Neural cell (in vitro differentiated cells): ENCODE measurements around the gene DMTF1. TPM values are rescaled to one million over a fixed set of nuclear protein-coding genes. Genes with fewer than 3 reads are reported as not detected.

ENCODE experiments used
- H2AFZ ChIP-seq: fragments of 200-600, 300-800 bp; sonication (generic), shearing (Covaris generic); 2 replicates; pipeline ENCODE4 v1.6.0; 2014; ENCODE audit warnings: low read depth, mild to moderate bottlenecking, antibody characterized with exemption, low read length, moderate library complexity
- H3F3A ChIP-seq: fragments of 200-600 bp; shearing (Covaris generic); 2 replicates; pipeline ENCODE4 v1.6.1; 2016; ENCODE audit warnings: mild to moderate bottlenecking, moderate library complexity, mixed read lengths, antibody characterized with exemption, low read length; ENCODE audit not compliant: insufficient read depth, poor library complexity, severe bottlenecking
- H3K27ac ChIP-seq: fragments of 200-600, 300-800 bp; sonication (generic), shearing (Covaris generic); 2 replicates; pipeline ENCODE4 v1.5.1; 2014; ENCODE audit warnings: mild to moderate bottlenecking, low read length, moderate library complexity
- H3K27me3 ChIP-seq: fragments of 300-800, 200-600 bp; sonication (generic), shearing (Covaris generic); 2 replicates; pipeline ENCODE4 v1.6.0; 2014; ENCODE audit warnings: mild to moderate bottlenecking, low read depth, low read length, moderate library complexity; ENCODE audit not compliant: insufficient read depth
- H3K36me3 ChIP-seq: fragments of 300-800, 200-600 bp; sonication (generic), shearing (Covaris generic); 2 replicates; pipeline ENCODE4 v1.5.1; 2014; ENCODE audit warnings: mild to moderate bottlenecking, antibody characterized with exemption, low read length, moderate library complexity; ENCODE audit not compliant: insufficient read depth
- H3K4me2 ChIP-seq: fragments of 300-800, 200-600 bp; sonication (generic), shearing (Covaris generic); 2 replicates; pipeline ENCODE4 v1.6.0; 2014; ENCODE audit warnings: mild to moderate bottlenecking, low read length
- H3K4me3 ChIP-seq: fragments of 300-800, 200-600 bp; sonication (generic), shearing (Covaris generic); 2 replicates; pipeline ENCODE4 v1.5.1; 2014; ENCODE audit warnings: mild to moderate bottlenecking, low read length, moderate library complexity
- H3K79me2 ChIP-seq: fragments of 200-600 bp; shearing (Covaris generic); replicated peaks from 2 replicates; pipeline ENCODE4 v1.6.0; 2014; ENCODE audit warnings: mild to moderate bottlenecking, low read length, moderate library complexity; ENCODE audit not compliant: insufficient read depth
- H3K9ac ChIP-seq: fragments of 300-800, 200-600 bp; sonication (generic), shearing (Covaris generic); 2 replicates; pipeline ENCODE4 v1.6.1; 2016; ENCODE audit warnings: mild to moderate bottlenecking, low read length, mixed read lengths
- H3K9me2 ChIP-seq: fragments of 200-600 bp; shearing (Covaris generic); 2 replicates; pipeline ENCODE4 v1.6.1; 2016; ENCODE audit warnings: mild to moderate bottlenecking, low read length, mixed read lengths; ENCODE audit not compliant: insufficient read depth
- H3K9me3 ChIP-seq: fragments of 200-600, 300-800 bp; sonication (generic), shearing (Covaris generic); 2 replicates; pipeline ENCODE4 v1.6.1; 2016; ENCODE audit warnings: mild to moderate bottlenecking, mixed run types, low read length, moderate library complexity, mixed read lengths
- H4K20me1 ChIP-seq: fragments of 200-600 bp; shearing (Covaris generic); 2 replicates; pipeline ENCODE4 v1.6.1; 2016; ENCODE audit warnings: mild to moderate bottlenecking, mixed run types; ENCODE audit not compliant: insufficient read depth
- CTCF ChIP-seq: fragments of 450-650 bp; IDR thresholded peaks from 2 replicates; pipeline ENCODE4 v1.5.1; 2014; ENCODE audit warnings: antibody characterized with exemption, mild to moderate bottlenecking, moderate library complexity; ENCODE audit not compliant: poor library complexity, severe bottlenecking
- EP300 ChIP-seq: fragments of 450-650 bp; conservative IDR thresholded peaks from 2 replicates; pipeline ENCODE4 v1.6.1; 2014; ENCODE audit warnings: antibody characterized with exemption, mild to moderate bottlenecking, moderate library complexity; ENCODE audit not compliant: poor library complexity, severe bottlenecking
- EZH2 ChIP-seq: fragments of 200-600, 300-800 bp; shearing (Covaris generic), sonication (generic); IDR thresholded peaks from 2 replicates; pipeline ENCODE4 v1.6.1; 2014; ENCODE audit warnings: antibody characterized with exemption, low read length, borderline replicate concordance, mild to moderate bottlenecking; ENCODE audit not compliant: insufficient read depth, poor library complexity, severe bottlenecking
- MXI1 ChIP-seq: fragments of 450-650 bp; conservative IDR thresholded peaks from 2 replicates; pipeline ENCODE4 v1.6.1; 2014; ENCODE audit warnings: antibody characterized with exemption, mild to moderate bottlenecking; ENCODE audit not compliant: poor library complexity, severe bottlenecking
- POLR2AphosphoS5 ChIP-seq: IDR thresholded peaks from 2 replicates; pipeline ENCODE4 v1.6.1; 2012
- RAD21 ChIP-seq: fragments of 450-650 bp; conservative IDR thresholded peaks from 2 replicates; pipeline ENCODE4 v1.6.1; 2014; ENCODE audit warnings: antibody characterized with exemption, mild to moderate bottlenecking, moderate library complexity
- REST ChIP-seq: IDR thresholded peaks from 2 replicates; pipeline ENCODE4 v1.6.1; 2012; ENCODE audit warnings: borderline replicate concordance
- SMC3 ChIP-seq: fragments of 450-650 bp; conservative IDR thresholded peaks from 2 replicates; pipeline ENCODE4 v1.6.1; 2014; ENCODE audit warnings: antibody characterized with exemption, mild to moderate bottlenecking, moderate library complexity; ENCODE audit not compliant: poor library complexity
- TAF1 ChIP-seq: IDR thresholded peaks from 2 replicates; pipeline ENCODE4 v1.6.1; 2012; ENCODE audit warnings: low read depth
- polyA plus RNA-seq: library from polyadenylated mRNA; depleted of rRNA; stranded (reverse); fragments of >200 nt; gene quantifications from 2 replicates; pipeline ENCODE4 v1.2.3, GENCODE V29; 2014

Gene DMTF1
- polyA plus RNA-seq, 1 donor from 2014 or later = 314 TPM

DNA sequence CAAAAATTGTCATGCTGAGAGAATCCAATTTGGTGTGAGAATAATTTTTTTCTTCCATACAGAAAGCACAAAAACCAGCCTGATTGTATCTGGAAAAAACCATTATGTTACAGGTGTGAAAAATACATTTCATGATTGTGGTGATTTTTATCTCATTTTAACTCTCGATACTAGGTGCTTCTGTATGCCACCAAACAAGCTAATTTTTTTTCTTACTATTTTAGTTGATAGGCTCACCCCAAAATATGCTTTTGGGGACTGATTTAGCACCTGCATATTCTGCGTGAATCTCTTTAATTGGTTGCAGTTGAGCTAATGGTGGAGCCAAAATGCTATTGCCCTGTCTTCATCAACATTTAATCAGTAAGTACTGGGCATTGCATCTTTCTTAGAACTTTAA is 1.9 kb downstream of the DMTF1 start:
- Histone ChIP-seq H3F3A (peaks cover 3% of the 10 kb centered on the region), H3K4me2 (peak overlapping the region; percentile 80), H3K9ac (peak overlapping the region; percentile 97), H3K36me3 (no peaks in the 10 kb centered on the region), H3K27ac (no peak overlapping the region), H4K20me1 (no peaks in the 10 kb centered on the region), H3K9me3 (no peaks in the 10 kb centered on the region), H2AFZ (no peak overlapping the region), H3K79me2 (peaks cover 64% of the 10 kb centered on the region), H3K4me3 (peak overlapping the region; percentile 81), H3K9me2 (no peaks in the 10 kb centered on the region), H3K27me3 (no peaks in the 10 kb centered on the region)
- TF ChIP-seq EP300 = no peak
- no peak for TF ChIP-seq SMC3
- no peak for TF ChIP-seq RAD21
- no peak for TF ChIP-seq REST
- no peak for TF ChIP-seq TAF1
- no peak for TF ChIP-seq POLR2AphosphoS5
- no peak for TF ChIP-seq EZH2
- no peak for TF ChIP-seq MXI1
- TF ChIP-seq CTCF = no peak

DNA sequence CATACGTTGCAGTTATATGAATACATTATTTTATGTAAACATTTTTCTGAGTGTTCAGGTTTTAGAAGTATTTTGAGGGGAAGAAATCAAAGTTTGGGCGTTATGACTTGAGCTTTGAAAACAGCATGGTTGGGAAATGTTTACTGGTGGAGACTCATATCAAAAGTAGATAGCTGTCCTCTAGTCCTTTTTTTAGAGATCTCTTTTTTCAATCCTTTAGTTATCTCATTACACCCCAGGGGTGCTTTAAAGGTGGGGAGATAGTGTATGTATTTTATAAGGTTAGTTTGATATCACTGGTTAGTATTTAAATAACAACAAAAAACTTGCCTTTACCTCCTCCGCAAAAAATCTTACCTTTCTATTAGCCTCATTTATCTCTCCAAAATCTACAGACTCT is 2.3 kb downstream of the DMTF1 start:
- peaks cover 69% of the 10 kb centered on the region for H3K79me2 ChIP-seq
- no peaks in the 10 kb centered on the region for H3K27me3 ChIP-seq
- no peaks in the 10 kb centered on the region for H4K20me1 ChIP-seq
- peak overlapping the region; percentile 81 for H3K4me3 ChIP-seq
- TF ChIP-seq RAD21 = no peak
- TF ChIP-seq EP300 = no peak
- no peak for TF ChIP-seq MXI1
- no peak for TF ChIP-seq CTCF
- no peak for TF ChIP-seq TAF1
- TF ChIP-seq REST = no peak
- TF ChIP-seq EZH2 = no peak
- H3K36me3 ChIP-seq = no peaks in the 10 kb centered on the region
- H3K9me3 ChIP-seq = no peaks in the 10 kb centered on the region
- H3F3A ChIP-seq = peaks cover 3% of the 10 kb centered on the region
- peak overlapping the region; percentile 80 for H3K4me2 ChIP-seq
- H3K9ac ChIP-seq = no peak overlapping the region
- no peaks in the 10 kb centered on the region for H3K9me2 ChIP-seq
- H2AFZ ChIP-seq = no peak overlapping the region
- no peak overlapping the region for H3K27ac ChIP-seq
